Breast epithelium (tissue), 4 donors: ENCODE results near the gene NHP2. TPM values are rescaled to one million over a fixed set of nuclear protein-coding genes. Genes with fewer than 3 reads are reported as not detected.
A peak's percentile ranks its signal among the peaks of the same experiment; 100 is the strongest.

Experiments
- DNase-seq, 2 donors: peaks; one replicate each; pipeline ENCODE4 v3.0.0-alpha.2; 2019; ENCODE audit warnings: low spot score in 2 of 2
- H3K27ac ChIP-seq, 2 donors: fragments of 200-600 bp; sonication (generic) in 1 of 2; one replicate each; pipeline ENCODE4 v1.5.1; 2016 to 2019; ENCODE audit warnings: mild to moderate bottlenecking in 1 of 2
- H3K27me3 ChIP-seq, 2 donors: fragments of 200-600 bp; sonication (generic) in 1 of 2; one replicate each; pipeline versions ENCODE4 v1.5.1 to v1.6.0; 2017 to 2019; ENCODE audit warnings: control low read depth in 1 of 2, mild to moderate bottlenecking in 1 of 2
- H3K36me3 ChIP-seq: fragments of 200-600 bp; one replicate; pipeline ENCODE4 v1.5.1; 2019
- H3K4me1 ChIP-seq, 2 donors: fragments of 200-600 bp; sonication (generic); one replicate each; pipeline ENCODE4 v1.5.1; 2016 to 2019; ENCODE audit warnings: control low read depth in 1 of 2
- H3K4me3 ChIP-seq, 3 donors: fragments of 200-600 bp; sonication (generic); 1 replicate in 2 of 3; 2 replicates in 1 of 3; pipeline ENCODE4 v1.5.1; 2016 to 2019; ENCODE audit warnings: mild to moderate bottlenecking in 3 of 3, moderate library complexity in 2 of 3
- H3K9me3 ChIP-seq, 2 donors: fragments of 200-600 bp; sonication (generic) in 1 of 2; one replicate each; pipeline ENCODE4 v1.5.1; 2016 to 2019; ENCODE audit warnings: control low read depth in 1 of 2
- CTCF ChIP-seq, 3 donors: fragments of 450-650 bp; IDR thresholded peaks; one replicate each; pipeline ENCODE4 v1.5.1; 2016 to 2017; ENCODE audit warnings: antibody characterized with exemption in 3 of 3, mild to moderate bottlenecking in 3 of 3, moderate library complexity in 3 of 3
- POLR2A ChIP-seq: fragments of 450-650 bp; IDR thresholded peaks from one replicate; pipeline ENCODE4 v1.6.1; 2016; ENCODE audit warnings: antibody characterized with exemption, mild to moderate bottlenecking, moderate library complexity
- POLR2AphosphoS5 ChIP-seq, 3 donors: sonication (generic); formaldehyde crosslinking; IDR thresholded peaks; one replicate each; pipeline ENCODE4 v1.6.1; 2017; ENCODE audit warnings: antibody characterized with exemption in 3 of 3
- intact Hi-C: fragments of 100-400 bp; cut with DNase I; formaldehyde crosslinking; loops from one replicate; pipeline ENCODE4 v1.15.1; 2023; ENCODE audit warnings: low total_unique reads
- total RNA-seq, 3 donors: library from RNA; depleted of rRNA; stranded (reverse); fragments of >200 nt; gene quantifications; one replicate each; pipeline ENCODE4 v1.1.0, GENCODE V29; 2016

NHP2 gene
- total RNA-seq, 3 donors from 2014 or later, result 148 to 256 (median 220) TPM

DNA sequence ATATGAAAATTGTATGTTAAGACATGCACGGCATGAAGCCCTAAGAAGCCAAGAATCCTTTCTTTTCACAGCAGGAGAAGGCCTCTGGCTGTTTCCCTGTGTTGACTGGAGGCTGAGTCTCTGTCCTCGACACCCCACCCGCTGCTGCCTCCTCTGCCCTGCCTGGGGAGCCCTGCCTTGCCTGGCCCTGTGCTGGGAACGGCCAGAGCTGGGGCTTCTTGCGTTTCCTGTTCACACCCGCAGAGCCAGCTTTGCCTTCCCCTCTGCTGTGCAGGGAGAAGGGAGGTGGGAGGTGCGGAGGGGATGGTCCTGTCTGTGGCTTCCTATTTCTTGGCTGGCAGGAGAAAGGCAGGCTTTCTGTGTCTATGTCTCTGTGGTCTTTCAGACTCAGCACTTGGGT is 40.3 kb upstream of the NHP2 start:
- DNase-seq, result peak in 1 of 2 donors; percentile 46
- H3K27ac ChIP-seq, result no peak overlapping the region
- H3K4me3 ChIP-seq, result no peak overlapping the region
- H3K9me3 ChIP-seq, result no peaks in the 10 kb centered on the region
- intact Hi-C loops, result no loop called here
- no peaks in the 10 kb centered on the region for H3K27me3 ChIP-seq
- no peak for TF ChIP-seq POLR2A
- TF ChIP-seq CTCF (IDR thresholded peaks at IDR 0.05), result no peak
- no peak for TF ChIP-seq POLR2AphosphoS5 (IDR thresholded peaks at IDR 0.05)
- no peaks in the 10 kb centered on the region for H3K36me3 ChIP-seq
- no peaks in the 10 kb centered on the region for H3K4me1 ChIP-seq

DNA sequence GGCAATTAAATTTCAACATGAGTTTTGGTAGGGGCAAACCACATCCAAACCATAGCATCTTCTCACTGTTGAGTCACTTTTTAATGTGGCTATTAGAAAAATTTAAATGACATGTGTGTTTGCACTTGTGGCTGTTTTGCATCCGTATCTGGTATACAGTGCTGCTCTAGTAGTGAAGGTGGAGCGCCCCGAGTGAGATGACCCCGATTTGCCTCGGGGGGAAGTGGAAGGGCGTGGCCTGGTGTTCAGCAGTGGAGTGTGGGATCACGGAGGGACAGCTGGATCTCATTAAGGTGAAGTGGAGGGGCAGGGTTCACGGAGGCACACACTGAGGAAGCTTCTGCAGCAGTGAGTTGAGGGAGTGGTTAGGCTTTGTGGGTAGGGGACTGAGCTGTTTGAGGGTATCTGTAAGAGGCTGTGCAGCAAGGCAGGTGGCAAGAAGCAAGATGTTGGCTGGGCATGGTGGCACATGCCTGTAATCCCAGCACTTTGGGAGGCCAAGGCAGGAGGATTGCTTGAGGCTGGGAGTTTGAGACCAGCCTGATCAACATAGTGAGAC is 39.6 kb upstream of the NHP2 start:
- no peak overlapping the region for H3K4me3 ChIP-seq
- no peak overlapping the region for H3K27ac ChIP-seq
- TF ChIP-seq POLR2A (no peak), CTCF (IDR thresholded peaks at IDR 0.05) (no peak), POLR2AphosphoS5 (IDR thresholded peaks at IDR 0.05) (no peak)
- no peaks in the 10 kb centered on the region for H3K36me3 ChIP-seq
- H3K9me3 ChIP-seq, result no peaks in the 10 kb centered on the region
- intact Hi-C loops, result no loop called here
- DNase-seq, result peak in 1 of 2 donors; percentile 43
- H3K27me3 ChIP-seq, result no peaks in the 10 kb centered on the region
- no peaks in the 10 kb centered on the region for H3K4me1 ChIP-seq

- Histone ChIP-seq H3K27me3 (no peaks in the 10 kb centered on the region), H3K4me3 (no peak overlapping the region), H3K4me1 (no peaks in the 10 kb centered on the region), H3K9me3 (no peaks in the 10 kb centered on the region), H3K36me3 (no peaks in the 10 kb centered on the region), H3K27ac (no peak overlapping the region)
- intact Hi-C loops, result no loop called here
- DNase-seq, result peak in 1 of 2 donors; percentile 43
- no peak for TF ChIP-seq POLR2AphosphoS5 (IDR thresholded peaks at IDR 0.05)
- no peak for TF ChIP-seq POLR2A
- no peak for TF ChIP-seq CTCF (IDR thresholded peaks at IDR 0.05)
Observed at GRCh38 chr5:178192787-178193186, 39.1 kb upstream of the NHP2 start.

GRCh38 chr5:178192244-178192643 is 38.6 kb upstream of the NHP2 start:
- TF ChIP-seq POLR2AphosphoS5 (IDR thresholded peaks at IDR 0.05), result no peak
- TF ChIP-seq CTCF (IDR thresholded peaks at IDR 0.05), result no peak
- no peak for TF ChIP-seq POLR2A
- no peaks in the 10 kb centered on the region for H3K4me1 ChIP-seq
- no peak overlapping the region for H3K4me3 ChIP-seq
- no peaks in the 10 kb centered on the region for H3K9me3 ChIP-seq
- no peaks in the 10 kb centered on the region for H3K27me3 ChIP-seq
- no peak overlapping the region for H3K27ac ChIP-seq
- no peak for DNase-seq
- intact Hi-C loops, result no loop called here
- H3K36me3 ChIP-seq, result no peaks in the 10 kb centered on the region

DNA sequence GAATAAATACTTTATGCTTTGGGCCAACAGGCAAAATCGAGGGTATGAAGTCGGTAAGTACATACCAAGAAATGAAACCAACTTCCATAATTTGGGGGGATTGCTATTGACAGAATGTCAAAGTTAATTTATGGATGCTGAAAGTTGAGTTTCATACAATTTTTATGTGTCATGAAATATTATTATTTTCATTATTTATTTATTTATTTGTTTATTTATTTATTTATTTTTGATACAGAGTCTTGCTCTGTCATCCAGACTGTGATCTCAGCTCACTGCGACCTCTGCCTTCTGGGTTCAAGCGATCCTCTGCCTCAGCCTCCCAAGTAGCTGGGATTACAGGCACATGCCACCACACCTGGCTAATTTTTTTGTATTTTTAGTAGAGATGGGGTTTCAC is 38.0 kb upstream of the NHP2 start:
- TF ChIP-seq POLR2AphosphoS5 (IDR thresholded peaks at IDR 0.05) (no peak), POLR2A (no peak), CTCF (IDR thresholded peaks at IDR 0.05) (no peak)
- Histone ChIP-seq H3K4me3 (no peak overlapping the region), H3K27me3 (no peaks in the 10 kb centered on the region), H3K9me3 (no peaks in the 10 kb centered on the region), H3K27ac (no peak overlapping the region), H3K36me3 (no peaks in the 10 kb centered on the region), H3K4me1 (no peaks in the 10 kb centered on the region)
- intact Hi-C loops, result no loop called here
- DNase-seq, result no peak
